A549 (cell line): ENCODE results near the gene LRRC3C. TPM values are rescaled to one million over a fixed set of nuclear protein-coding genes. Genes with fewer than 3 reads are reported as not detected.
A peak's percentile ranks its signal among the peaks of the same experiment; 100 is the strongest.

Source experiments
- ATAC-seq, 2 experiments: fragments of 200-7000 bp in 1 of 2; fragments of >200 bp in 1 of 2; cut with Nextera tagmentation in 1 of 2; cut with Tn5 transposase in 1 of 2; 3 replicates each; pipeline versions ENCODE4 v1.8.0 to v1.9.1; 2018 to 2020; ENCODE audit warnings: mild to moderate bottlenecking in 1 of 2, moderate library complexity in 1 of 2
- CTCF ChIA-PET: fragments of 300-600 bp; sonication (Branson Sonifier 250); formaldehyde crosslinking; extraction: SDS; loops from one replicate; lab custom pipeline; 2021; ENCODE audit warnings: antibody characterized with exemption, inconsistent platforms; lab: Yijun Ruan, JAX
- POLR2A ChIA-PET: fragments of 350-600 bp; formaldehyde crosslinking; extraction: SDS; loops from one replicate; lab custom pipeline; 2021; ENCODE audit warnings: antibody characterized with exemption, inconsistent platforms; lab: Yijun Ruan, JAX
- DNase-seq, 2 experiments: peaks; one replicate each; pipeline versions ENCODE4 v3.0.0 to v3.0.0-alpha.2; 2011 to 2016; ENCODE audit warnings: low read depth in 1 of 2, low spot score in 1 of 2
- FAIRE-seq: peaks from 2 replicates; lab custom pipeline; 2011; peaks lifted over from hg19 to GRCh38; lab: Jason Lieb, UNC
- H3K27ac ChIP-seq, 2 experiments: fragments of >200 bp; sonication (Bioruptor Twin); formaldehyde crosslinking; 3 replicates each; pipeline ENCODE4 v1.5.1; 2016 to 2017
- H3K4me1 ChIP-seq: fragments of >200 bp; sonication (Bioruptor Twin); formaldehyde crosslinking; 3 replicates; pipeline ENCODE4 v1.6.1; 2016
- H3K4me2 ChIP-seq: fragments of >200 bp; sonication (Bioruptor Twin); formaldehyde crosslinking; 3 replicates; pipeline ENCODE4 v1.6.1; 2016
- H3K4me3 ChIP-seq: fragments of >200 bp; sonication (Bioruptor Twin); formaldehyde crosslinking; 3 replicates; pipeline ENCODE4 v1.5.1; 2016
- H3K9me3 ChIP-seq: fragments of >200 bp; sonication (Bioruptor Twin); formaldehyde crosslinking; 3 replicates; pipeline ENCODE4 v1.6.1; 2016
- BHLHE40 ChIP-seq: IDR thresholded peaks from 2 replicates; pipeline ENCODE4 v1.6.1; 2012; ENCODE audit warnings: low read depth, low read length, inconsistent platforms
- CEBPB ChIP-seq, 2 experiments: fragments of >200 bp in 1 of 2; sonication (Bioruptor Twin) in 1 of 2; formaldehyde crosslinking in 1 of 2; IDR thresholded peaks; 2 replicates each; pipeline ENCODE4 v1.6.1; 2012 to 2016
- CHD2 ChIP-seq: fragments of 150-350 bp; IDR thresholded peaks from 2 replicates; pipeline ENCODE4 v1.6.1; 2014; ENCODE audit warnings: low read length; ENCODE audit not compliant: partially characterized antibody
- EHMT2 ChIP-seq: fragments of 200-600 bp; sonication (generic); IDR thresholded peaks from 2 replicates; pipeline ENCODE4 v1.6.1; 2016; ENCODE audit warnings: antibody characterized with exemption, low read depth, mild to moderate bottlenecking, moderate library complexity
- EP300 ChIP-seq, 2 experiments: fragments of >200 bp; sonication (Bioruptor Twin); formaldehyde crosslinking; IDR thresholded peaks; 2 replicates in 1 of 2; 3 replicates in 1 of 2; pipeline ENCODE4 v1.6.1; 2016 to 2017
- ESRRA ChIP-seq: fragments of 150-350 bp; IDR thresholded peaks from 2 replicates; pipeline ENCODE4 v1.6.1; 2014; ENCODE audit warnings: mild to moderate bottlenecking, low read length, borderline replicate concordance
- FOSB ChIP-seq: fragments of 250-450 bp; sonication (Bioruptor Pico); IDR thresholded peaks from 2 replicates; pipeline ENCODE4 v1.5.0; 2020; ENCODE audit warnings: mild to moderate bottlenecking, moderate library complexity
- FOSL2 ChIP-seq, 2 experiments: fragments of 450-650 bp in 1 of 2; fragments of >200 bp in 1 of 2; sonication (Bioruptor Twin) in 1 of 2; formaldehyde crosslinking; IDR thresholded peaks; 2 replicates each; pipeline versions ENCODE4 v1.5.0 to v1.6.1; 2016 to 2020; ENCODE audit warnings: mild to moderate bottlenecking in 1 of 2, moderate library complexity in 1 of 2
- FOXS1 ChIP-seq: fragments of 250-450 bp; sonication (Bioruptor Pico); IDR thresholded peaks from 2 replicates; pipeline ENCODE4 v1.5.0; 2020; ENCODE audit warnings: mild to moderate bottlenecking, moderate library complexity
- HDAC2 ChIP-seq: fragments of 200-600 bp; sonication (generic); IDR thresholded peaks from 2 replicates; pipeline ENCODE4 v1.6.1; 2016
- HOXB13 ChIP-seq: fragments of 250-450 bp; sonication (Bioruptor Pico); IDR thresholded peaks from 2 replicates; pipeline ENCODE4 v1.5.0; 2020; ENCODE audit warnings: low read depth, mild to moderate bottlenecking, moderate library complexity
- HOXB5 ChIP-seq: fragments of 250-450 bp; sonication (Bioruptor Pico); IDR thresholded peaks from 2 replicates; pipeline ENCODE4 v1.5.0; 2020; ENCODE audit warnings: mild to moderate bottlenecking, moderate library complexity
- JUNB ChIP-seq: fragments of >200 bp; sonication (Bioruptor Twin); formaldehyde crosslinking; IDR thresholded peaks from 2 replicates; pipeline ENCODE4 v1.6.1; 2016
- KDM5A ChIP-seq: fragments of 200-600 bp; sonication (generic); IDR thresholded peaks from 2 replicates; pipeline ENCODE4 v1.6.1; 2016; ENCODE audit warnings: antibody characterized with exemption, mild to moderate bottlenecking
- MAZ ChIP-seq: fragments of 150-350 bp; IDR thresholded peaks from 2 replicates; pipeline ENCODE4 v1.6.1; 2014; ENCODE audit warnings: antibody characterized with exemption, low read depth, low read length, borderline replicate concordance
- NFE2L2 ChIP-seq: fragments of 150-350 bp; conservative IDR thresholded peaks from 2 replicates; pipeline ENCODE4 v1.6.1; 2014; ENCODE audit warnings: low read length
- NR3C1 ChIP-seq: fragments of >200 bp; sonication (Bioruptor Twin); formaldehyde crosslinking; IDR thresholded peaks from 3 replicates; pipeline ENCODE4 v1.6.1; 2017
- PHF8 ChIP-seq: fragments of 200-600 bp; sonication (generic); IDR thresholded peaks from 2 replicates; pipeline ENCODE4 v1.6.1; 2016; ENCODE audit warnings: low read depth, mild to moderate bottlenecking, antibody characterized with exemption, moderate library complexity, borderline replicate concordance
- POLR2A ChIP-seq: IDR thresholded peaks from 2 replicates; pipeline ENCODE4 v1.6.1; 2012; ENCODE audit warnings: mild to moderate bottlenecking, low read length
- RAD21 ChIP-seq, 2 experiments: fragments of >200 bp in 1 of 2; sonication (Bioruptor Twin) in 1 of 2; formaldehyde crosslinking in 1 of 2; IDR thresholded peaks in 1 of 2; conservative IDR thresholded peaks in 1 of 2; 2 replicates in 1 of 2; 3 replicates in 1 of 2; pipeline ENCODE4 v1.6.1; 2012 to 2018; ENCODE audit warnings: inconsistent platforms in 1 of 2
- RARB ChIP-seq: fragments of 250-450 bp; sonication (Bioruptor Pico); IDR thresholded peaks from 2 replicates; pipeline ENCODE4 v1.8.0; 2021; ENCODE audit warnings: mild to moderate bottlenecking, moderate library complexity
- RFX5 ChIP-seq: fragments of 450-650 bp; IDR thresholded peaks from 2 replicates; pipeline ENCODE4 v1.7.1; 2014; ENCODE audit warnings: antibody characterized with exemption, mild to moderate bottlenecking, moderate library complexity
- SMC3 ChIP-seq: fragments of >200 bp; sonication (Bioruptor Twin); formaldehyde crosslinking; IDR thresholded peaks from 3 replicates; pipeline ENCODE4 v1.6.1; 2018; ENCODE audit warnings: inconsistent platforms
- SREBF2 ChIP-seq: fragments of 450-650 bp; IDR thresholded peaks from 2 replicates; pipeline ENCODE4 v1.6.1; 2014; ENCODE audit warnings: mild to moderate bottlenecking, moderate library complexity
- TFCP2L1 ChIP-seq: fragments of 250-450 bp; sonication (Bioruptor Pico); IDR thresholded peaks from 2 replicates; pipeline ENCODE4 v1.5.0; 2021; ENCODE audit warnings: mild to moderate bottlenecking
- ZC3H11A ChIP-seq: fragments of 450-650 bp; IDR thresholded peaks from 2 replicates; pipeline ENCODE4 v1.6.1; 2014; ENCODE audit warnings: antibody characterized with exemption, mild to moderate bottlenecking
- ZNF302 ChIP-seq: fragments of 250-450 bp; sonication (Bioruptor Pico); IDR thresholded peaks from 2 replicates; pipeline ENCODE4 v1.9.0; 2021; ENCODE audit warnings: inconsistent platforms, mild to moderate bottlenecking, moderate library complexity
- WGBS: methylation state at CpG from one replicate; pipeline ENCODE4 v1.1.6; 2017; ENCODE audit errors: missing lambda C conversion rate; 5-methylcytosine and 5-hydroxymethylcytosine counted together
- polyA plus RNA-seq, 4 experiments: library from polyadenylated mRNA; depleted of rRNA in 3 of 4; stranded (reverse); fragments of >200 nt; fragmentation: RNase III in 1 of 4; extraction: RNeasy Plus Mini Kit Qiagen cat#74134 plus additional on column Dnase treatment in 1 of 4; gene quantifications; 2 replicates in 3 of 4; 3 replicates in 1 of 4; pipeline ENCODE4 v1.2.3, GENCODE V29; 2011 to 2017
- TF ChIP-seq, protein P1 (sequence below): IDR thresholded peaks from 2 replicates; pipeline ENCODE4 v1.6.1; 2012
- TF ChIP-seq, protein P2 (sequence below): fragments of >200 bp; sonication (Bioruptor Twin); formaldehyde crosslinking; IDR thresholded peaks from 3 replicates; pipeline ENCODE4 v1.6.1; 2016
- TF ChIP-seq, protein P3 (sequence below): fragments of 250-450 bp; sonication (Bioruptor Pico); IDR thresholded peaks from 2 replicates; pipeline ENCODE4 v1.5.0; 2020; ENCODE audit warnings: low read depth, mild to moderate bottlenecking, moderate library complexity
- TF ChIP-seq, protein P4 (sequence below): fragments of 250-450 bp; sonication (Bioruptor Pico); IDR thresholded peaks from 2 replicates; pipeline ENCODE4 v1.5.0; 2021; ENCODE audit warnings: mild to moderate bottlenecking, moderate library complexity, borderline replicate concordance

Gene LRRC3C
- polyA plus RNA-seq, 2 of the 4 experiments (the other 2 are of a cell fraction) = not detected

DNA sequence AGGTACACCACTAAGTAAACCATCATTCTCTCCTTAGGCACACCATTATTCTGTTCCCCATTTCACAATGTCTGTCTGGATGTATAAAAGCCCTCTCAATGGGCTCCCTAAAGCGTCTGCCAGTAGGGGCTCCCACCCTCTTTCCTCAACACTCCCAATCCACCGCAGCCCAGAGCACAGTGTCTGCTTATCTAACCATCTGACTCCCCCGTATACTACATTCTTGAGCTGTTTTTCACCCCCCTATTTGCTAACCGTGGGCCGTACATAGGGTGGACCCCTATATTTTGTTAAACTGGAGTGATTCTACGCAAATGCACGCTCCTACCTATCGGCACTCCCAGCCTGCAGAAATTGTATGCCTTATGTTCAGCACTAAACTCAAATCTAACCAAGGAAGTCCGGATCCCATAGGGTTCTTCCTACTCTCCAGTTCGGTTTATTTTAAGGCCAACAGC lies 52.4 kb downstream of the LRRC3C start:
- Histone ChIP-seq H3K4me3 (peak overlapping the region; percentile 89), H3K27ac (peak overlapping the region; percentile 74 to 81), H3K4me2 (peak overlapping the region; percentile 86)
- CTCF ChIA-PET = interaction anchor here (0.9 to 19.9 kb wide), 40 partner anchors 9 to 432 kb away, joined by 3 to 405 read pairs (median 5); partner anchors contain the start of genes CSF3, GSDMA, MIEN1 and WIPF2
- POLR2A ChIA-PET = interaction anchor here (0.6 to 2.1 kb wide), 37 partner anchors 8 to 361 kb away, joined by 3 to 43 read pairs (median 5); partner anchors contain the start of genes CASC3, GSDMA, MED24 and MIEN1
- DNase-seq (peak; percentile 48 to 56), FAIRE-seq (no peak)
- 5% methylated on average over 10 of the region's 10 CpGs for WGBS
- TF ChIP-seq TFCP2L1 (CRISPR knock-in tag) = no peak
- peak in 1 of 2 experiments; percentile 55; a peak in 1 of 4 replicates for TF ChIP-seq CEBPB (IDR thresholded peaks at IDR 0.05)
- peak; percentile 31; the same call in 1 of the 2 replicates for TF ChIP-seq PHF8
- TF ChIP-seq, all 56 proteins: peak for 2
- Histone ChIP-seq H3K9me3 (no peaks in the 10 kb centered on the region), H3K4me1 (peaks cover 20% of the 10 kb centered on the region)
- ATAC-seq = peak; percentile 68 to 73

DNA sequence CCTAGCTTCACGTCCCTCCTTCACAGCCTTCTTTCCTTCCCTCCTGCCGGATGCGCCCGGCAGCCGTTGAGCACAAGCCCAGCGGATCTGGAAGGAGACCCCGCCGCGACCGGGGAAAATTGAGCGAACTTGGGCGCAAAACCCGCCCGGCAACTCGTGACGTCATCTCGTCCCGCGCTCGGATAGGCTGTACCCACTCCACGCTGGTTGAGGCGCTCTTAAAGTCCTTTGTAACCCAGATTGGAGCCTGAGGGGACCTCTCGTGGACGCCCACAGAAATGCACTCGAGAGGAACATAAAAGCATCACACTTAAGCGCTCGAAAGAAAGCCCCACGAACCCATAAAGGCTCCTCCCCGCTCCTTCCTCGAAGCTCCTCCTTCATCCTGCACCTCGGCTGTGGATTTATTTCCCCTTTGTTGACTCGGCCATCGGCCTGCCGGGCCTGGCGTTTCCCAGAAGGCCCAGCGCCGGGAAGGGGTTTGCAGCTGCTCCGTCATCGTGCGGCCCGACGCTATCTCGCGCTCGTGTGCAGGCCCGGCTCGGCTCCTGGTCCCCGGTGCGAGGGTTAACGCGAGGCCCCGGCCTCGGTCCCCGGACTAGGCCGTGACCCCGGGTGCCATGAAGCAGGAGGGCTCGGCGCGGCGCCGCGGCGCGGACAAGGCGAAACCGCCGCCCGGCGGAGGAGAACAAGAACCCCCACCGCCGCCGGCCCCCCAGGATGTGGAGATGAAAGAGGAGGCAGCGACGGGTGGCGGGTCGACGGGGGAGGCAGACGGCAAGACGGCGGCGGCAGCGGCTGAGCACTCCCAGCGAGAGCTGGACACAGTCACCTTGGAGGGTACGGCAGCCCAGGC lies 53.0 kb downstream of the LRRC3C start, which contains the start of gene PSMD3:
Gene PSMD3, plus strand, starts transcription at position 457 of the 856 bp plus-strand sequence. Its CDS starts 164 bp downstream, at position 621.
- Histone ChIP-seq H3K4me3 (peak within 1 kb of the TSS; percentile 89), H3K4me2 (peak within 1 kb of the TSS; percentile 91), H3K9me3 (no peaks in the 10 kb centered on the region), H3K4me1 (peaks cover 20% of the 10 kb centered on the region), H3K27ac (peak within 1 kb of the TSS; percentile 93 to 95)
- FAIRE-seq (peak; percentile 39), DNase-seq (peak; percentile 97 to 100), ATAC-seq (peak; percentile 91 to 94)
- ChIA-PET CTCF (interaction anchor here (0.5 to 19.9 kb wide), 50 partner anchors 10 to 433 kb away, joined by 3 to 405 read pairs (median 4); partner anchors contain the start of genes CSF3, GSDMA, MIEN1 and WIPF2), POLR2A (interaction anchor here (0.6 to 2.1 kb wide), 36 partner anchors 9 to 362 kb away, joined by 3 to 43 read pairs (median 5); partner anchors contain the start of genes CASC3, GSDMA, MED24 and MIEN1)
- 1% methylated on average over 42 of the region's 84 CpGs for WGBS
- TF ChIP-seq RFX5 (peak; percentile 100), EHMT2 (no peak), SMC3 (peak; percentile 88), RARB (no peak), NR3C1 (no peak), POLR2A (peak; percentile 87), ZNF302 (CRISPR knock-in tag) (no peak), FOXS1 (CRISPR knock-in tag) (0 out of 2 replicates have a peak, but pooled peaks have one; percentile 68), MAZ (peak; percentile 84; the same call in 1 of the 2 replicates), SREBF2 (no peak), KDM5A (peak; percentile 84), BHLHE40 (no peak), EP300 (IDR thresholded peaks at IDR 0.05) (no peak), FOSB (peak; percentile 57; the same call in 1 of the 2 replicates), HOXB13 (CRISPR knock-in tag) (peak; percentile 39; the same call in 1 of the 2 replicates), CHD2 (no peak), ESRRA (0 out of 2 replicates have a peak, but pooled peaks have one; percentile 33), NFE2L2 (no peak), FOSL2 (IDR thresholded peaks at IDR 0.05) (no peak), FOSL2 (CRISPR knock-in tag; IDR thresholded peaks at IDR 0.05) (peak; percentile 63), JUNB (no peak), RAD21 (conservative IDR thresholded peaks at IDR 0.05 in 1 of 2, IDR thresholded peaks at IDR 0.05 in 1 of 2) (peak; percentile 79 to 85), HOXB5 (CRISPR knock-in tag) (peak; percentile 93), HDAC2 (peak; percentile 70; the same call in 1 of the 2 replicates), CEBPB (IDR thresholded peaks at IDR 0.05) (no peak), PHF8 (peak; percentile 100), ZC3H11A (no peak)
- TF ChIP-seq, protein P1, sequence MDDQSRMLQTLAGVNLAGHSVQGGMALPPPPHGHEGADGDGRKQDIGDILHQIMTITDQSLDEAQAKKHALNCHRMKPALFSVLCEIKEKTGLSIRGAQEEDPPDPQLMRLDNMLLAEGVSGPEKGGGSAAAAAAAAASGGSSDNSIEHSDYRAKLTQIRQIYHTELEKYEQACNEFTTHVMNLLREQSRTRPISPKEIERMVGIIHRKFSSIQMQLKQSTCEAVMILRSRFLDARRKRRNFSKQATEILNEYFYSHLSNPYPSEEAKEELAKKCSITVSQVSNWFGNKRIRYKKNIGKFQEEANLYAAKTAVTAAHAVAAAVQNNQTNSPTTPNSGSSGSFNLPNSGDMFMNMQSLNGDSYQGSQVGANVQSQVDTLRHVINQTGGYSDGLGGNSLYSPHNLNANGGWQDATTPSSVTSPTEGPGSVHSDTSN = peak; percentile 68
- TF ChIP-seq, protein P2, sequence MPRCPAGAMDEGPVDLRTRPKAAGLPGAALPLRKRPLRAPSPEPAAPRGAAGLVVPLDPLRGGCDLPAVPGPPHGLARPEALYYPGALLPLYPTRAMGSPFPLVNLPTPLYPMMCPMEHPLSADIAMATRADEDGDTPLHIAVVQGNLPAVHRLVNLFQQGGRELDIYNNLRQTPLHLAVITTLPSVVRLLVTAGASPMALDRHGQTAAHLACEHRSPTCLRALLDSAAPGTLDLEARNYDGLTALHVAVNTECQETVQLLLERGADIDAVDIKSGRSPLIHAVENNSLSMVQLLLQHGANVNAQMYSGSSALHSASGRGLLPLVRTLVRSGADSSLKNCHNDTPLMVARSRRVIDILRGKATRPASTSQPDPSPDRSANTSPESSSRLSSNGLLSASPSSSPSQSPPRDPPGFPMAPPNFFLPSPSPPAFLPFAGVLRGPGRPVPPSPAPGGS = peak; percentile 49; the same call in 2 of the 3 replicates
- TF ChIP-seq, protein P3, sequence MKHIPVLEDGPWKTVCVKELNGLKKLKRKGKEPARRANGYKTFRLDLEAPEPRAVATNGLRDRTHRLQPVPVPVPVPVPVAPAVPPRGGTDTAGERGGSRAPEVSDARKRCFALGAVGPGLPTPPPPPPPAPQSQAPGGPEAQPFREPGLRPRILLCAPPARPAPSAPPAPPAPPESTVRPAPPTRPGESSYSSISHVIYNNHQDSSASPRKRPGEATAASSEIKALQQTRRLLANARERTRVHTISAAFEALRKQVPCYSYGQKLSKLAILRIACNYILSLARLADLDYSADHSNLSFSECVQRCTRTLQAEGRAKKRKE (CRISPR knock-in tag) = 0 out of 2 replicates have a peak, but pooled peaks have one; percentile 55
- TF ChIP-seq, protein P4, sequence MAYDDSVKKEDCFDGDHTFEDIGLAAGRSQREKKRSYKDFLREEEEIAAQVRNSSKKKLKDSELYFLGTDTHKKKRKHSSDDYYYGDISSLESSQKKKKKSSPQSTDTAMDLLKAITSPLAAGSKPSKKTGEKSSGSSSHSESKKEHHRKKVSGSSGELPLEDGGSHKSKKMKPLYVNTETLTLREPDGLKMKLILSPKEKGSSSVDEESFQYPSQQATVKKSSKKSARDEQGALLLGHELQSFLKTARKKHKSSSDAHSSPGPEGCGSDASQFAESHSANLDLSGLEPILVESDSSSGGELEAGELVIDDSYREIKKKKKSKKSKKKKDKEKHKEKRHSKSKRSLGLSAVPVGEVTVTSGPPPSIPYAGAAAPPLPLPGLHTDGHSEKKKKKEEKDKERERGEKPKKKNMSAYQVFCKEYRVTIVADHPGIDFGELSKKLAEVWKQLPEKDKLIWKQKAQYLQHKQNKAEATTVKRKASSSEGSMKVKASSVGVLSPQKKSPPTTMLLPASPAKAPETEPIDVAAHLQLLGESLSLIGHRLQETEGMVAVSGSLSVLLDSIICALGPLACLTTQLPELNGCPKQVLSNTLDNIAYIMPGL (CRISPR knock-in tag) = peak; percentile 100
